A549 treated with AZD2906 at 1 μM for 4 hours (cell line): ENCODE data around the gene BCORL1. TPM values are rescaled to one million over a fixed set of nuclear protein-coding genes. Genes with fewer than 3 reads are reported as not detected.

ENCODE experiments used
- total RNA-seq: library from RNA; stranded (reverse); fragments of 200-300 nt; extraction: Qiagen RNA extraction; gene quantifications from 5 replicates; pipeline ENCODE4 v1.2.3, GENCODE V29; 2022

Gene BCORL1, protein sequence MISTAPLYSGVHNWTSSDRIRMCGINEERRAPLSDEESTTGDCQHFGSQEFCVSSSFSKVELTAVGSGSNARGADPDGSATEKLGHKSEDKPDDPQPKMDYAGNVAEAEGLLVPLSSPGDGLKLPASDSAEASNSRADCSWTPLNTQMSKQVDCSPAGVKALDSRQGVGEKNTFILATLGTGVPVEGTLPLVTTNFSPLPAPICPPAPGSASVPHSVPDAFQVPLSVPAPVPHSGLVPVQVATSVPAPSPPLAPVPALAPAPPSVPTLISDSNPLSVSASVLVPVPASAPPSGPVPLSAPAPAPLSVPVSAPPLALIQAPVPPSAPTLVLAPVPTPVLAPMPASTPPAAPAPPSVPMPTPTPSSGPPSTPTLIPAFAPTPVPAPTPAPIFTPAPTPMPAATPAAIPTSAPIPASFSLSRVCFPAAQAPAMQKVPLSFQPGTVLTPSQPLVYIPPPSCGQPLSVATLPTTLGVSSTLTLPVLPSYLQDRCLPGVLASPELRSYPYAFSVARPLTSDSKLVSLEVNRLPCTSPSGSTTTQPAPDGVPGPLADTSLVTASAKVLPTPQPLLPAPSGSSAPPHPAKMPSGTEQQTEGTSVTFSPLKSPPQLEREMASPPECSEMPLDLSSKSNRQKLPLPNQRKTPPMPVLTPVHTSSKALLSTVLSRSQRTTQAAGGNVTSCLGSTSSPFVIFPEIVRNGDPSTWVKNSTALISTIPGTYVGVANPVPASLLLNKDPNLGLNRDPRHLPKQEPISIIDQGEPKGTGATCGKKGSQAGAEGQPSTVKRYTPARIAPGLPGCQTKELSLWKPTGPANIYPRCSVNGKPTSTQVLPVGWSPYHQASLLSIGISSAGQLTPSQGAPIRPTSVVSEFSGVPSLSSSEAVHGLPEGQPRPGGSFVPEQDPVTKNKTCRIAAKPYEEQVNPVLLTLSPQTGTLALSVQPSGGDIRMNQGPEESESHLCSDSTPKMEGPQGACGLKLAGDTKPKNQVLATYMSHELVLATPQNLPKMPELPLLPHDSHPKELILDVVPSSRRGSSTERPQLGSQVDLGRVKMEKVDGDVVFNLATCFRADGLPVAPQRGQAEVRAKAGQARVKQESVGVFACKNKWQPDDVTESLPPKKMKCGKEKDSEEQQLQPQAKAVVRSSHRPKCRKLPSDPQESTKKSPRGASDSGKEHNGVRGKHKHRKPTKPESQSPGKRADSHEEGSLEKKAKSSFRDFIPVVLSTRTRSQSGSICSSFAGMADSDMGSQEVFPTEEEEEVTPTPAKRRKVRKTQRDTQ (N-terminal part only)
- 7.4 to 11.6 TPM (median 10.5 TPM) in 5 replicates for total RNA-seq

DNA sequence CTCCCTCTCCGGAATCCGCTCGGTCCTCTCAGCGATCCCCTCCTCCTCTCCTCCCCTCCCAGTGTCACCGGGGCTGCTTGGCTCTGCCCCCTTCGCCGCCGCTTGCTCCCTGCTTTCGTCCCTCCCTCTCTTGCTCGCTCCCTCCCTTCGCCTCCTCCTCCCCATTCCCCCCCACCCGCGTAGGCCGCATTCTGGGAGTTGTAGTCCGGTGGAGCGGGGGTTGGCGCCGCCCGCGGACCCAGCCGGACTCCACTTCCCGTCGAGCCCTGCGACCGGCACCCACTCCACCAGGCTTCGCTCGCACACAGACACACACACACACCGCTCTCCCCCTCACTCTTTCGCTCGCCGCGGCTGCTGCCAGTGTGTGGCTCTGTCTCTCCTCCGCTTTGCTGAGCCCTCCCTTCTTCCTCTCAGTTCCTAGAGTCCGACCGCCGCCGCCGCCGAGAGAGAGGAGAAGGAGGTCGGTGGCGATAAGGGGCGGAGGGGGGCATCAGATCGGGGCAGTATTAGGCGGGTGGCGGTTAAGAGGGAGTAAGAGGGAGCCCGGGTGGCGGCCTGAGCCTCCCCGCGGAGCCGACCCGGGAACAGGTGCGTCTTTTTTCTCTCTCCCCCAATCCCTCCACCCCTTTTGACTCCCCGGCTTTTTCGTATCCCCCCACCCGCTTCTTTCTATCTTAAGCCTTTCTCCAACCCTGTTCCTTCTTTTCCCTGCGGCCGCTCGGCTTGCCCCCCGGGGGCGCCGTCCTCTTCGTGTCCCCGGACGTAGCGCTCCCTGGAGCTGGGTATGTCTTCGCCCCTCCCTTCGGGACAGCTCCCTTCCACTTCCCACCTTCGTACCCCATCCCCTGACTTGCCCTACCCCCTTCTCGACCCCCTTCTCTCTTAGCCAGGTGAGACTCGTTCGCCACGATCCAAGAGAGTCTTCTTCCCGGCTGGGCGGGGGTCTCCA is at the start of gene BCORL1:
TSS of gene BCORL1 (plus strand) at position 336 of the 952 bp plus-strand sequence. CDS start 22,597 bp downstream, outside the sequence.

Other genes starting within 250 kb of the BCORL1 start
- gene XPNPEP2, start 243.7 kb upstream of the BCORL1 start, total RNA-seq, result not detected in 5 replicates
- not detected in 5 replicates for gene SASH3, start 202.7 kb upstream of the BCORL1 start, total RNA-seq
- 60.8 to 67.5 TPM (median 64.8 TPM) in 5 replicates for gene ZDHHC9, start 138.7 kb upstream of the BCORL1 start, total RNA-seq
- 38.8 to 53.5 TPM (median 39.1 TPM) in 5 replicates for gene UTP14A, start 76.5 kb upstream of the BCORL1 start, total RNA-seq
- gene ELF4, start 127.9 kb downstream of the BCORL1 start, total RNA-seq, result 24.0 to 29.0 TPM (median 26.2 TPM) in 5 replicates
- gene AIFM1, start 183.2 kb downstream of the BCORL1 start, total RNA-seq, result 66.5 to 71.9 TPM (median 70.7 TPM) in 5 replicates
- 0.07 to 0.32 TPM (median 0.18 TPM) in 5 replicates for gene RAB33A, start 189.3 kb downstream of the BCORL1 start, total RNA-seq